GM19025 (cell line): ENCODE measurements around the gene CASR.

ENCODE experiments used
- ATAC-seq: cut with Tn5 transposase; IDR thresholded peaks from one replicate; pipeline ENCODE4 v1.9.1; 2021; ENCODE audit warnings: mild to moderate bottlenecking, low read depth, moderate library complexity; ENCODE audit not compliant: unreplicated experiment

Gene CASR

GRCh38 chr3:122299215-122299614 lies 115.7 kb downstream of the CASR start:
- no peak for ATAC-seq

GRCh38 chr3:122299872-122300460 lies 116.5 kb downstream of the CASR start:
- no peak for ATAC-seq

GRCh38 chr3:122301063-122301462 lies 117.6 kb downstream of the CASR start:
- ATAC-seq: no peak

GRCh38 chr3:122305818-122306621 lies 122.6 kb downstream of the CASR start:
- ATAC-seq: no peak

GRCh38 chr3:122306622-122306953 lies 123.1 kb downstream of the CASR start:
- no peak for ATAC-seq

- ATAC-seq: no peak
Observed at GRCh38 chr3:122307094-122307687, 123.7 kb downstream of the CASR start.

GRCh38 chr3:122307976-122308375 lies 124.5 kb downstream of the CASR start:
- no peak for ATAC-seq

- no peak for ATAC-seq
Observed at GRCh38 chr3:122310361-122310760, 126.9 kb downstream of the CASR start.

GRCh38 chr3:122312826-122313225 lies 129.4 kb downstream of the CASR start:
- no peak for ATAC-seq

- no peak for ATAC-seq
Observed at GRCh38 chr3:122313281-122313680, 129.8 kb downstream of the CASR start.

GRCh38 chr3:122314228-122314876 lies 130.9 kb downstream of the CASR start:
- ATAC-seq: no peak

GRCh38 chr3:122315619-122316018 lies 132.2 kb downstream of the CASR start:
- no peak for ATAC-seq

GRCh38 chr3:122316368-122316767 lies 132.9 kb downstream of the CASR start:
- ATAC-seq: no peak

- ATAC-seq: no peak
Observed at GRCh38 chr3:122318620-122319019, 135.2 kb downstream of the CASR start.

- ATAC-seq: peak; percentile 84
Observed at GRCh38 chr3:122322095-122323075, 138.9 kb downstream of the CASR start.

GRCh38 chr3:122324871-122325323 lies 141.4 kb downstream of the CASR start, which contains the start of gene CSTA:
CSTA (plus strand) TSS chr3:122325248; CDS start chr3:122325293, 45 bp downstream.
- ATAC-seq: no peak

GRCh38 chr3:122325769-122326168 lies 142.3 kb downstream of the CASR start:
- no peak for ATAC-seq

GRCh38 chr3:122331886-122332285 lies 148.4 kb downstream of the CASR start:
- no peak for ATAC-seq

GRCh38 chr3:122332551-122332950 lies 149.1 kb downstream of the CASR start:
- no peak for ATAC-seq
